ENCODE results near the gene PACS1.

PACS1 gene

DNA sequence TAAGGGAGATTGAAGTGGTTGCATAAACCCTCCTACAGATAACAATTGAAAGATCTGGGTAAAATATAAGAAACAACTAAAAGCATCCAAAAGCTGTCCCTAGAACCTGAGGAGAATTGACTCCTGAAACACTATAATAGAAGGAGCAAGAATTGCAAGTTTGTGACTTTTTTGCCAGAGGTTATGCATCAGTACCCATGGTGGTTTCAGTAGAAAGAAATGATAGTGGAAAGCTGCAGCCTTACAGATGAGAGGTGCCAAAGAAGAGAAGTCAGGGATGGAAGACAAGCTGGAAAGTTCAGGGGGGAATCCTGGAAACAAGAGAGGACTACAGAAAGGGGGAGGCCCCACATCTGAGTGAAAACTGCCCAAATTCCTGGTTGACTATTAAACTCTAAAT lies 80.7 kb downstream of the PACS1 start:
- H3K27ac ChIP-seq, result no peak overlapping the region
- TF ChIP-seq, protein P1, sequence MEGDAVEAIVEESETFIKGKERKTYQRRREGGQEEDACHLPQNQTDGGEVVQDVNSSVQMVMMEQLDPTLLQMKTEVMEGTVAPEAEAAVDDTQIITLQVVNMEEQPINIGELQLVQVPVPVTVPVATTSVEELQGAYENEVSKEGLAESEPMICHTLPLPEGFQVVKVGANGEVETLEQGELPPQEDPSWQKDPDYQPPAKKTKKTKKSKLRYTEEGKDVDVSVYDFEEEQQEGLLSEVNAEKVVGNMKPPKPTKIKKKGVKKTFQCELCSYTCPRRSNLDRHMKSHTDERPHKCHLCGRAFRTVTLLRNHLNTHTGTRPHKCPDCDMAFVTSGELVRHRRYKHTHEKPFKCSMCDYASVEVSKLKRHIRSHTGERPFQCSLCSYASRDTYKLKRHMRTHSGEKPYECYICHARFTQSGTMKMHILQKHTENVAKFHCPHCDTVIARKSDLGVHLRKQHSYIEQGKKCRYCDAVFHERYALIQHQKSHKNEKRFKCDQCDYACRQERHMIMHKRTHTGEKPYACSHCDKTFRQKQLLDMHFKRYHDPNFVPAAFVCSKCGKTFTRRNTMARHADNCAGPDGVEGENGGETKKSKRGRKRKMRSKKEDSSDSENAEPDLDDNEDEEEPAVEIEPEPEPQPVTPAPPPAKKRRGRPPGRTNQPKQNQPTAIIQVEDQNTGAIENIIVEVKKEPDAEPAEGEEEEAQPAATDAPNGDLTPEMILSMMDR (conservative IDR thresholded peaks at IDR 0.05), result no peak
- no peak for TF ChIP-seq ZFX (IDR thresholded peaks at IDR 0.05)

DNA sequence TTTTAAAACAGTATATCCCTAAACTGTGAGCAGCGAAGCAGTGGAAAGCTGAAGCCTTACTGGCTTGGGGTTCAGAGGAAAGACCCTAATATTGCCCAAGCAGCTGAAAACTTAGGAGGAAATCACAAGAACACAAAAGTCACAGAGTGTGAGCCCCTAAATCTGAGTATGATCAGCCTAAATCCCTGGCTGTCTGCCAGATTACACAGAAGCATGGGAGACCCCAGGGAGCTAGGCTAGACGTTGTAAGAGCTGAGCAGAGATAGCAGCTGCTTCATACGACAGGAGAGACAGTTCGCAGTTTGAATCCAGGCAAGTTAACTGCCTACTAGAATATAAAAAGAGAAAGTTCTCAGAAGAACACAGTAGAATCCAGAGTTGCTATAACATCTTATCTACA lies 81.2 kb downstream of the PACS1 start:
- TF ChIP-seq ZFX (IDR thresholded peaks at IDR 0.05), result no peak
- TF ChIP-seq, protein P1 (conservative IDR thresholded peaks at IDR 0.05), result no peak
- H3K27ac ChIP-seq, result no peak overlapping the region

DNA sequence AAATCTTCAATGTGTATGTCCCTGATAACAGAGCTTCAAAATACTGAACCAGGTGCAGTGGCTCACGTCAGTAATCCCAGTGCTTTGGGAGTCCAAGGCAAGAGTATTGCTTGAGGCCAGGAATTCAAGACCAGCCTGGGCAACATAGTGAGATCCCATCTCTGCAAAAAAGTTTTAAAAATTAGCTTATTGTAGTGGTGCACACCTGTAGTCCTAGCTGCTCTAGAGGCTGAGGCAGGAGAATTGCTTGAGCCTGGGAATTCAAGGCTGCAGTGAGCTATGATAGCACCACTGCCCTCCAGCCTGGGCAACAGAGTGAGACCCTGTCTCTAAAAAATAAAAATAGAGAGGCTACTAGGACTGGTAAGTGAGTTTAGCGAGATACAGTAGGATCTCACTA lies 84.0 kb downstream of the PACS1 start:
- no peak for TF ChIP-seq ZFX (IDR thresholded peaks at IDR 0.05)
- TF ChIP-seq, protein P1 (conservative IDR thresholded peaks at IDR 0.05), result no peak
- H3K27ac ChIP-seq, result no peak overlapping the region

DNA sequence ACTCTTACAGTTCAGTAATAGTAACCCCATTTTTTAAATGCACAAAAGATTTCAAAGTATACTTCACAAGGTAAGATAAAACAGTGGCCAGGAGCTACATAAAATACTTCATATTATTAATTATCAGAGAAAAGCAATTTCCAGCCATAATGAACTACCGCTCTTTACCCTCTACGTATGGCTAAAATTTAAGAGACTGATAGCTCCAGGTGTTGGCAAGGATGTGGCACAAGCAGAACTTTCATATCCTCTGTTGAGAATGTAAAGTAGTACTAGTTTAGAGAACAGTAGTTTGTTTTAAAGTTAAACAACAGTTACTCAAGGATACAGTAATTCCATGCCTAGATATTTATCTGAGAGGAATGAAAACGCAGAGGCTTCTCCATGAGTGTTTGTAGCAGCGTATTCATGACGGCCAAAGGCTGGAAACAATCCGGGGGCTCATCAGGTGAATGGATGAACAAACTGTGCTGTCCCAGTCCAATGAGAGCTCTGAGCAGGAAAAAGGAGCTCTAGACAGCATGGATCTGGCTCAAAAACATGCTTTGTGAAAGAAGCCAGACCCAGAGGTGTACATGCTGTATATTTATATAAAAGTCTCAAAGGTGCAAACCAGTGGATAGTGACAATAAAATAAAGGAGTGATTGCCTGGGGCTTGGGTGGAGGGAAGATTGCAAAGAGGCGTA lies 85.5 kb downstream of the PACS1 start:
- H3K27ac ChIP-seq, result no peak overlapping the region
- no peak for TF ChIP-seq ZFX (IDR thresholded peaks at IDR 0.05)
- TF ChIP-seq, protein P1 (conservative IDR thresholded peaks at IDR 0.05), result no peak

DNA sequence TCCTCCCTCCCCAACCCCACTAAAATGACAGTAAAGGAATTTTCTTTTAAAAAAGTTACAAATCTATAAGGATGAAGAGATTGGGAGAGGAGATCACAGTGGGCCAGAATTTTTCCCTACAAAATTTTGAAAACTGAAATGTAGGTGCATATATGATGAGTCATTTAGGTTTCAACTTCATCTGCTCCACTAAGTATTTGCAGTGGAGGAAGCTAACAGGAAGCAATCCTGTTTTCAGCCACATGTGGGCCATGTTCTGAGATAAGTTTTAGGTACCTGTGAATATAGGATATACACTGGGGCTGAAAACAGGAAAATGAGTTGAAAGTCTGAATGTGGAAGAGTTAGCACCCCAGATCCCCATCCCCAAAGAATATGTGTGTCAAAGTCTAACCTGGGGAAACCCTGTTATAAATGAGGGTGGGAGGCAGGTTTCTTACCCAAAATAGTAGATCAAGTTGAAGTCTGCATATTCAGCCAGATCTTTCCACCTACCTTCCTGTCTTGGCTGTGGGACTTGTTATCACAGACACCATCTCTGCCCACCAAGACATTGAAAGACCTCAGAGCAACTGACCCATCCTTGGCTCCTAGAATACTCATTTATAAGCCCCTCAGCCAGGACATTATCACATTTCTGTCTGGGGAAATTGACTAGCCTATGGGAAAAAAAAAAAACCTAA lies 87.3 kb downstream of the PACS1 start:
- no peak overlapping the region for H3K27ac ChIP-seq
- no peak for TF ChIP-seq ZFX (IDR thresholded peaks at IDR 0.05)
- TF ChIP-seq, protein P1 (conservative IDR thresholded peaks at IDR 0.05), result no peak

DNA sequence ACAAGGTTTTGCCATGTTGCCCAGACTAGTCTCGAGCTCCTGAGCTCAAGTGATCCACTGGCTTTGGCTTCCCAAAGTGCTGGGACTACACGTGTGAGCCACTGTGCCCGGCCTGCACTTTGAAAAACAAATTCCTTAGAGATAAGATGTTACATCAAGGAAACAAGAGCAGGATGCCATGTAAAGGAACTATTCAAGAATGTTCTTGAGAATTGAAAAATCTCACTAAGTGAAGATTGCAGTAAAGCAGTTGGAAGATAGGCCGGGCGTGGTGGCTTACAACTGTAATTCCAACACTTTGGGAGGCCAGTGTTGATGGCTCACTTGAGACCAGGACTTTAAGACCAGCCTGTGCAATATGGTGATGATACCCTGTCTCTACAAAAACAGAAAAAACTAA lies 88.1 kb downstream of the PACS1 start:
- TF ChIP-seq, protein P1 (conservative IDR thresholded peaks at IDR 0.05), result no peak
- TF ChIP-seq ZFX (IDR thresholded peaks at IDR 0.05), result no peak
- H3K27ac ChIP-seq, result no peak overlapping the region

DNA sequence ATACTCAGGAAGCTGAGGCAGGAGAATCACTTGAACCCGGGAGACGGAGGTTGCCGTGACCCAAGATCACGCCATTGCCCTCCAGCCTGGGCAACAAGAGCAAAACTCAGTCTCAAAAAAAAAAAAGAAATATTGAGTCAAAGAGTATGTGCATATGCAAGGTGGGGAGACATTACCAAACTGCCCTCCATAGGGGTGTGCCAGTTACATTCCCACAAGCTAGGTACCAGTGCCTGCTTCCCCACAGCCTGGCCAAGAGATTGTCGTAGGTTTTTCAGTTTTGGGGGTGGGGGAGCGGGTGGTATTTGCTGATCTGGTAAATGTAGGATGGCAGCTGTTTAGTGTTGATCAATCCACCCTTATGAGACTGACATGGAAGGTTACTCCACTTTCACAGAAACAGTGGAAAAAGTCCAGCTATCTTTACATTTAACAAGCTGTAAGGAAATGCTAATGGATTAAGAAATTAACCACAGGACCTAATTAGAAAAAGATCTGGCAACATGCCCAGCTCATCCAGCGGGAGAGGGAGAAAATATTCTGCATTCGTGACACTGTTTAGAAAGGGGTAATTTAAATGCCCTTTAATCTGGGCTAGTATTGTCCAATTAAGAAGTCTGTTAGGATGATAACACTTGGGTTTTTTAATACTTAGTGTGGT lies 89.4 kb downstream of the PACS1 start:
- H3K27ac ChIP-seq, result no peak overlapping the region
- TF ChIP-seq ZFX (IDR thresholded peaks at IDR 0.05), result no peak
- TF ChIP-seq, protein P1 (conservative IDR thresholded peaks at IDR 0.05), result no peak
